Dermis microvascular lymphatic vessel endothelial cell (primary cell): ENCODE measurements around the gene TARDBP. TPM values are rescaled to one million over a fixed set of nuclear protein-coding genes. Genes with fewer than 3 reads are reported as not detected.
A peak's percentile ranks its signal among the peaks of the same experiment; 100 is the strongest.
"Not testable (repeated sequence)": the region's sequence is repeated elsewhere in the genome, so short reads cannot be mapped to it uniquely, and the experiment has no call there.

Source experiments
- DNase-seq, 2 donors: peaks; one replicate each; pipeline versions ENCODE4 v3.0.0 to v3.0.0-alpha.2; 2010; ENCODE audit warnings: low read depth in 2 of 2
- total RNA-seq: library from RNA; depleted of rRNA; stranded (reverse); fragments of >200 nt; gene quantifications from 2 replicates; pipeline ENCODE4 v1.2.1, GENCODE V29; 2014

The TARDBP gene
- 85.6 and 93.4 TPM in 2 replicates for total RNA-seq

- DNase-seq = peak; percentile 81 to 90
These were observed at the start of gene TARDBP for GRCh38 chr1:11012260-11013159. TARDBP (plus strand) TSS chr1:11012654; CDS start chr1:11013728, 1,074 bp downstream.

- DNase-seq = no peak
These were observed 46.8 kb upstream of the TARDBP start for GRCh38 chr1:10965546-10966226.

GRCh38 chr1:10967090-10967489 lies 45.4 kb upstream of the TARDBP start:
- no peak for DNase-seq

GRCh38 chr1:10968411-10968826 lies 44.0 kb upstream of the TARDBP start:
- DNase-seq = no peak

DNA sequence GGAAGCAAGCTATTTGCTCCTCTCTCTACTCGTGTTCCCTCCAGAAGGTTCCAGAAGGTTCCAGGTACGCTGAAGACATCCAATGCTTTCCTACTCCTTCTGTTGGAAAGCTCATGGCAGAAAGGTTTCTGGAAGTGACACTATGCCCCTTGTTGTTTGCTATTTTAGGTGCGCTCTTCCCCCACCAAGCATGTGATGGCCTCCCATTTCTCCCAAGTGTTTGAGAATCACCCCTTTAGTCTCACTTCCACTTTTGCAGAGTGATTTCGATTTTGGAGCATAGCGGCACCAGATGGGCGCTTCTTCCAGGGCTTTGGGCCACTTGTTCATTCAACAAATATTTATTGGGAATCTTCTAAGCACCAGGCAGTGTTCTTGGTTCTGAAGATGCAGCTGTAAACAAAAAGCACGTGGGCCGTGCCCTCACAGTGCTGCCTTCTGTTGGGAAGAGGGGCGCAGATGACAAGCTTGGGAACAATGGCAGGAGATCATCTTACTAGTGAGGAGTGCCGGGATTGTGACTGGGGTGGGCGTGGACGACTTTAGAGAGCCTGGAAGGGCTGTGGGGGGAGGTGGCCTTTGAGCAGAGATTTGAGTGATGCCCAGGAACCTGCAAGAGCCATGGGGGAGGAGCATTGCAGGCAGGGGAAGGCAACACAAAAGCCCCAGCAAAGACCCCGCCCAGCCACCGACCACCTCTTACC lies 43.0 kb upstream of the TARDBP start:
- DNase-seq = no peak

GRCh38 chr1:10969971-10970332 lies 42.5 kb upstream of the TARDBP start:
- no peak for DNase-seq

GRCh38 chr1:10973552-10973951 lies 38.9 kb upstream of the TARDBP start:
- DNase-seq = no peak

GRCh38 chr1:10973956-10974881 lies 38.2 kb upstream of the TARDBP start:
- no peak for DNase-seq

GRCh38 chr1:10975567-10976326 lies 36.7 kb upstream of the TARDBP start:
- DNase-seq = peak in 1 of 2 donors; percentile 19

DNA sequence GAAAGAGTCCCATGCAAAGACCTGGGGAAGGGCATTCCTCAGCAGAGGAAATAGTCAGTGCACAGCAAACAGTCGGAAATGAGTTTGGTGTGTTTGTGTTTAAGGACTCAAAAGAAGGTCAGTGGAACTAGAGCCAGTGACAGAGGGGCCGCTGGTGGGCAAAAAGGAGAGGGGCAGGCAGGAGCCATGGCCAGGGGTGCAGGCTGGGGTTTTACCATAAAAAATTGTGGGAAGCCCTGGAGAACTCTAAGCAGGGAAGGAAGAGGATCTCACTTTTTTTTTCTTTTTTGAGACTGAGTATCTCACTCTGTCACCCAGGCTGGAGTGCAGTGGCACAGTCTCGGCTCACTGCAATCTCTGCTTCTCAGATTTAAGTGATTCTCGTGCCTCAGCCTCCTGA lies 33.7 kb upstream of the TARDBP start:
- DNase-seq = no peak

GRCh38 chr1:10979483-10979920 lies 33.0 kb upstream of the TARDBP start:
- DNase-seq = peak in 1 of 2 donors; percentile 49

GRCh38 chr1:10980094-10980577 lies 32.3 kb upstream of the TARDBP start:
- DNase-seq = peak in 1 of 2 donors; percentile 11

GRCh38 chr1:10980841-10981727 lies 31.4 kb upstream of the TARDBP start:
- DNase-seq = no peak

- DNase-seq = no peak
These were observed 25.9 kb upstream of the TARDBP start for GRCh38 chr1:10986525-10986890.

DNA sequence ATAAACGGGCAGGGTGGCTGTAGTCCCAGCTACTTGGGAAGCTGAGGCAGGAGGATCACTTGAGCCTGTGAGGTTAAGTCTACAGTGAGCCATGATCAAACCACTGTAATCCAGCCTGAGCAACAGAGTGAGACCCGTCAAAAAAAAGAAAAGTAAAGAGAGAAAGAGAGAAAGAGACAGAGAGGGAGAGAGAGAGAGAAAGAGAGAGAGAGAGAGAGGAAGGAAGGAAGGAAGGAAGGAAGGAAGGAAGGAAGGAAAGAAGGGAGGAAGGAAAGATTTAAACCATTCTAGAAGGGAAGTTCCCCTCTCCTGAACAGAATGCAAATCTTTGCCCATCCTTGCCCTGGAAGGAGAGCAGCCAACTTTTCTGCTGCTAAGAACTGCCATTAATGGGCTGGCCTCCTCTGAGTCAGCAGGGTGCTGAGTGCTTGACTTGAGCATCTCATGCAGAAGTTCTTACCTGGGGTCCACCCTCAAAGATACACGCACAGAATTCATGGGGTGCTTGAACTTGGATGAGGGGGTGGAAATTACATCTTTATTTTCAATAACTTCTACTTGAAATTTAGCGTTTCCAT lies 24.5 kb upstream of the TARDBP start:
- no peak for DNase-seq

GRCh38 chr1:10989095-10989494 lies 23.4 kb upstream of the TARDBP start:
- DNase-seq = no peak

DNA sequence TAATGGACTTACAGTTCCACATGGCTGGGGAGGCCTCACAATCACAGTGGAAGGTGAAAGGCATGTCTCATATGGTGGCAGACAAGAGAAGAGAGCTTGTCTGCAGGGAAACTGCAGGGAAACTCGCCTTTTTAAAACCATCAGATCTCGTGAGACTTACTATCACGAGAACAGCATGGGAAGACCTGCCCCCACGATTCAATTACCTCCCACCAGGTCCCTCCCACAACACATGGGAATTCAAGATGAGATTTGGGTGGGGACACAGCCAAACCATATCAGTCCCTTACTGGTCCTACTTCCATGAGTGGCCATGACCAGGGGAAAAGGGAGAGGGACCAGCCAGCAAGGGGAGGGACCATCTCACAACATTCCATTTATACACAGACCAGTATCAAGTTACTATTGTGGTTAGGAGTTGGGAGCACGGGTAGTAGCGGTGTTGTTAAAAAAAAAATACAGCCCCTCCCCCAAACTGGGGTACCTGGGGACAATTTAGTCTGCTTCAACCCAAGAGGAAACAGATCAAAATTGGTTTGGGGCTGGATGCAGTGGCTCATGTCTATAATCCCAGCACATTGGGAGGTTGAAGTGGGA lies 22.4 kb upstream of the TARDBP start:
- not testable (repeated sequence) for DNase-seq

GRCh38 chr1:10990828-10991227 lies 21.6 kb upstream of the TARDBP start:
- DNase-seq = no peak
